GM13977 (cell line): ENCODE results near the gene CACNA1B.

Experiments used
- DNase-seq: peaks from one replicate; pipeline ENCODE4 v3.0.0; 2012; ENCODE audit warnings: low spot score
- CTCF ChIP-seq: IDR thresholded peaks from 2 replicates; pipeline ENCODE4 v1.5.1; 2012; ENCODE audit warnings: mild to moderate bottlenecking, control low read depth; ENCODE audit not compliant: insufficient read depth; ENCODE audit errors: extremely low read depth, missing control alignments
- in situ Hi-C: fragments of 300-500 bp; cut with MboI; formaldehyde crosslinking; loops from one replicate; pipeline ENCODE4 v1.12.0; 2022; ENCODE audit warnings: low sequenced_read_pairs, low pct_unique_long_range_greater_than_20kb, mixed read lengths, inconsistent platforms; ENCODE audit not compliant: unreplicated experiment

Gene CACNA1B

GRCh38 chr9:137891588-137892423 is 14.2 kb downstream of the CACNA1B start:
- TF ChIP-seq CTCF: no peak

GRCh38 chr9:137892424-137893191 is 15.0 kb downstream of the CACNA1B start:
- no peak for DNase-seq
- in situ Hi-C loops: no loop called here
- no peak for TF ChIP-seq CTCF

More at GRCh38 chr9:137891588-137892423, 14.2 kb downstream of the CACNA1B start:
- in situ Hi-C loops: no loop called here
- DNase-seq: no peak

GRCh38 chr9:137893670-137894069 is 16.1 kb downstream of the CACNA1B start:
- in situ Hi-C loops: no loop called here
- no peak for DNase-seq
- TF ChIP-seq CTCF: no peak

GRCh38 chr9:137899551-137900360 is 22.2 kb downstream of the CACNA1B start:
- in situ Hi-C loops: no loop called here
- no peak for DNase-seq
- TF ChIP-seq CTCF: no peak

- TF ChIP-seq CTCF: no peak
- no peak for DNase-seq
- in situ Hi-C loops: no loop called here
These were observed 23.2 kb downstream of the CACNA1B start for GRCh38 chr9:137900584-137901310.

GRCh38 chr9:137902646-137903045 is 25.1 kb downstream of the CACNA1B start:
- TF ChIP-seq CTCF: no peak
- no peak for DNase-seq
- in situ Hi-C loops: no loop called here
